Pulmonary artery endothelial cell (primary cell): ENCODE measurements around the gene ARSB. TPM values are rescaled to one million over a fixed set of nuclear protein-coding genes. Genes with fewer than 3 reads are reported as not detected.
A peak's percentile ranks its signal among the peaks of the same experiment; 100 is the strongest.
"Not testable (repeated sequence)": the region's sequence is repeated elsewhere in the genome, so short reads cannot be mapped to it uniquely, and the experiment has no call there.

Source experiments
- DNase-seq: peaks from one replicate; pipeline ENCODE4 v3.0.0-alpha.2; 2011; ENCODE audit warnings: low read depth, low spot score
- total RNA-seq: library from RNA; depleted of rRNA; stranded (reverse); fragments of >200 nt; gene quantifications from 2 replicates; pipeline ENCODE4 v1.2.3, GENCODE V29; 2014

ARSB gene
- total RNA-seq, 1 donor from 2014 or later: 10.4 TPM

DNA sequence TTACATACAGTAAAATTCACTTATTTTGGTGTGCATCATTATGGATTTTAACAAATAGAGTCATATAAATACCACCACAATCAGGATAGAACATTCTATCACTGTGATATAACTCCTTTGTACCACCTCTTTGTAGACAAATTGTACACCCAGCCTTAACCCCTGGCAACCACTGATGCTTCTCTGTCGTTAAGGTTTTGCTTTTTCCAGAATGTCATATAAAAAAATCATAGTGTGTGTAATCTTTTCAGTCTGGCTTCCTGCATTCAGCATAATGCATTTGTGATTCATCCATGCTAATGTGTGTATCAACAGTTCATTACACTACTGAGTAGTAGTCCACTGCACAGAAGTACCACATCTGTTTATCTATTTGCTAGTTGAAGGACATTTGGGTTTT is 81.2 kb downstream of the ARSB start:
- DNase-seq: no peak

DNA sequence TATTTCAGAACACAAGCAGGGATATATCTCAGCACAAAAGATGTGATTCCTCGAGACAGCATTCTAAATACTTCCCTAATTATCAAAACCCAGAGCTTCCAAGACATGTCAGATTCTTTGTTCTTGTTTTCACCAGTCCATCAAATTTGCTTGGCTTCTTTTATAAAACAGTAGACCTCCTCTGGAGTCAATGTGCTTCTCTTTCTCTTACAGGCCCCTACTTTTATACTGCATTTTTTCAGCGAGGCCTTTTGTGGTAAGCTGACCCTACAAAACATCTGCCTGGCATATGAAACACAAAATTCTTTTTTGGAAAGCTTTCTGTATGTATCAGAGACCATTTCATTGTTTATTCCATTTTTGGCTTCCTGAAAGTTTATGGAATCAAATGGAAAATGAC is 81.8 kb downstream of the ARSB start:
- DNase-seq: no peak

DNA sequence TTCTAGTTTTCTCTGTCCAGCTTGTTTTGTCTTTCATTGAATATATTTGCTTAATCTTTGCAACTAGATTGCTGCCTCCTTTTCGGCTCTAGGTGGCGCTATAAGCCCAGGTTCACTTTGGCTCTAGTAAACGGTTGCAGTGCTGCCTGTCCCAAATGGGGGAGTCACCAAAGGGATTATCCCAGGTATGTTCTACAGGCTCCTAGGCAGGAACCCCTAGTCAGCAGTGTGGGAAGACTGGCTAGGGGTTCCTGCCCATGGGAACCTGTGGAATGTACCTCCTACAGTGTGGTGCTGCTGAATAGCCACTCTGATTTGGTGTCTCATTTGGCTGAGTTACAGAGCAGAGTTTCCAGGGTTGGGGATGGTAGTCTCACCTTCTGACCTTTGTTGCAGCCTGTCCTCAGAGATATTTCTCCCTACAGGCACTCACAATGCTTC is 85.2 kb downstream of the ARSB start:
- DNase-seq: no peak

DNA sequence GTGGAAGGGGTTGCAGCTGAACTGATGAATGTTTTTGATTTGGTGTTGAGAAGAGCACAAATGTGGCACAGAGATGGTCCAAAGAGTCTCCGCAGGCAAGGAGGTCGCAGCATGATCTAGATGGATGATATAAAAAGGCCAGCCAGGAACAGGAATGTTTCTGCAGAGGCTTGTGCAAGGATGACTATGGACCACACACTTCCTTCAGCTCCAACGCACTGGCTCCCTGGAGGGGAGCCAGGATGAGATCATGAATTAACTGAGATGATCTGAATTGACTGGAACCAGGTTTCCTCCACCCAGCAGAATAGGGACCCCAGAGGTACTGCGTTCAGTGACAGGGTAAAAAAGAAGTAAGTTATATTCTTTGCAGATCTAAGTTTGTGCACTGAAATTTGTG is 89.0 kb downstream of the ARSB start:
- no peak for DNase-seq

DNA sequence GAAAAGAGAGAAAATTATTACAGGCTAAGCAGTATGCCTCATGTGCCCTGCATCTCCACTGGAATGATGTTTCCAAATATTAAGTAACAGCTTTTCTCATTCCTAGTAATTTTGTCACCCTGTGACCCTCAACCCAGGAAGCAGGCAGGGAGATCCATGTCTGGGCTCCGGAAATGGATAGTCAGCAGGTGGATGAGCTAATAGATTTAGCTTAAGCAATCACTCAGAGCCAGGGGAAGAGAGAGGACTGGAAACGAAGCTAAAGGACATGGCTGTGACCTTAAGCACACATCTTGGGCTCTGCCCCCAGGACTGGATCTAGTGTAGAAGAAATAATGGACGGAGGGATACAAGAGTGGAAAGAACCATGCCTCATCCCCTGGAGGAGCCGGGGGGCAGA is 89.5 kb downstream of the ARSB start:
- DNase-seq: no peak

DNA sequence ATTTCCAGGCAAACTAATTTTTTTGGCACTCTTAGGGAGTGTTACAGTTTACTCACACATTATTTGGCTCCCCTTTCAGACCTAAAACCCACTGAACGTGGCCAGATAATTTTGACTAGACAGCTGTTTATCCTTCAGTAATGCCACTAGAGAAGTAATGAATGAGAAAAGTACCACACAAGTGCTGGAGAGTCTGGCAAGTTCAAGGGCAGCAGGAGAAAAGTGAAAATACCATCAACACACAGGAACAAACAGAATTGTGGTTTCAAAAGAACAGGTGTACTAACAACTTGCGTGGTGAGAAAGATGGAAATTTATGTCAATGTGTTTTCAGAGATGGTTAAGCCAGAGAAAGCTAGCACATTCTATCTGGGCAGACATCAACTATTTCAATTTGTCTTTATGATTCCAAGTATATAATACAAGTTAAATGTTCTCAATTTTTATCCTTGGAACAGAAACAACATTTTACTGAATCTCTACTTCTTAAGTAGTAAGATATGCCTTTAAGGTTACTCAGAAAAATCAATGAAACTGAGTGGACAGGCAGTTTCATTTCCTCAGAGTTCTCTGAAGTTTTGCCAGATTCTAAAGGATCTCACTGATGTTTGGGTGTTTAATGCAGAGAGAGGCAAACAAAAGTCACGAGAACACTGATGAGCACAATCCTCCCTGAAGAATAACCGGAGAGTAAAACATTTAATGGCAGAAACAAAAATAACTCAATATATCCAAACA is 91.0 kb downstream of the ARSB start:
- DNase-seq: no peak

GRCh38 chr5:78890667-78891379 is 94.3 kb downstream of the ARSB start:
- DNase-seq: no peak

DNA sequence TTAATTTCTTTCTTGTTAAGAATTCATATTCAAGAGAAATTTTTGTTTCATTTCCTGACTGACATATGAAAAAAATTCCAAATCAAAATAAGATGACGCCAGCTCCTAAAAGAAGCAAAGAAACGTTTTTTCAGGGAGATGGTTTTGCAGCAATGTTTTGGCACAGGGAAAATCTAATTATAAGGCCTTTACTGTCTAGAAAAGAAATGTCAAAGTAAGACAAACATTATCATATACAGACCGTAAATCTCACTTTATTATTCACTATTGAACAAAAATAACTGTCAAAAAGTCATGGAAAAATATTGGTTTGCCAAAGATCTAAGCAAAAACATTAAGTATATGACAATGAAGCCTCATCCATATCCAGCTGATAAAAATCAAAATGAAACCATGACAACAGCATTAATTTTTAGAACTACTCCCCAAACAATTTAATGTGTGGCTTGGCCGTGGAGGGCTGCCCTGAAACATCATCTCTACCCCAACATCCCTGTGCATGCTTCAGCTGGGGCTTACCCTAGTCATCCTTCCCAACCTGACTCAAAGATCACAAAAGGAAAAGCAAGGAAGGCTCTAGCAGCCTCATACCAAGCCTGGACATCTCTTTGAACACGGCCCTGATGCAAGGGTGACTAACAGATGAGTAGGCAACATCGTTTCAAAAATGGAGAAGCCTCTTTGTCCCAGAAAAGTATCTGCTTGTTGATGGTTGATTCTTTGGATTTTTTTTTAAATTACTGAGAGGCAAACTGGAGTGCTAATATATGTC is 95.6 kb downstream of the ARSB start:
- no peak for DNase-seq

GRCh38 chr5:78888580-78889368 is 96.3 kb downstream of the ARSB start:
- DNase-seq: no peak

DNA sequence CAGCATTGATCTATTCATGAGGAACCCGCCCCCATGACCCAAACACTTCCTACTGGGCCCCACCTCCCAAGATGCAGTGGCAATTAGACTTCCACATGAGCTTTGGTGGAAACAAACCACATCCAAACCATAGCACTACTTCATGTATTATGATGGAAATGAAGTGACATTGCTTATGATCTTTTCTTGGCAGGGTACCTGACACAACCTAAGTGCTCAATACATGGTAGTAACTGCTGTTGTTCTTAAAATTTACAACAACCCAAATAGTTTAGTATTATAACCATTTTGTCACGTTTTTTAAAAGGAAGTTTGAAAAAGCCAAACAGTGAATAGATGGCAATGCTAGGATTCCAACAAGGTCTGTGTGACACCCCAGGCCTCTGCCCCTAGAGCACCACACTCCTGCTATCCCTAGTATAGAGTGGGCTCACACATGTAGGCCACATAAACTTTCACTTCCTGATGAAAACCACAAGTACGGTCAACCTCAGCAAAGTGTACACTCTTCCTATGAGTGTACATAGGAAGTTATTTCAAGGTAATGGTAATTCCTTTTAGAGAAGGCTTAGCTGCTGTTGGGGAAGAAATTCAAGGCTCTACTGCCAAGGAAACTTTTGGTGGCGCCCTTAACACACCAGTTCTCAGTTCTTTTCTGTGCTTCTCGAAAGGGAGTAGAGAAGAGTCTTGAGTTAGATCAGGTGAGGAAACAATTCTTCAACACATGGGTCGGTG is 97.6 kb downstream of the ARSB start:
- no peak for DNase-seq

GRCh38 chr5:78886341-78887230 is 98.5 kb downstream of the ARSB start:
- no peak for DNase-seq

GRCh38 chr5:78881884-78882283 is 103.2 kb downstream of the ARSB start:
- no peak for DNase-seq

- no peak for DNase-seq
Observed at GRCh38 chr5:78879516-78879915, 105.6 kb downstream of the ARSB start.

GRCh38 chr5:78866076-78866475 is 119.0 kb downstream of the ARSB start:
- not testable (repeated sequence) for DNase-seq

- DNase-seq: no peak
Observed at GRCh38 chr5:78858364-78858763, 126.7 kb downstream of the ARSB start.

DNA sequence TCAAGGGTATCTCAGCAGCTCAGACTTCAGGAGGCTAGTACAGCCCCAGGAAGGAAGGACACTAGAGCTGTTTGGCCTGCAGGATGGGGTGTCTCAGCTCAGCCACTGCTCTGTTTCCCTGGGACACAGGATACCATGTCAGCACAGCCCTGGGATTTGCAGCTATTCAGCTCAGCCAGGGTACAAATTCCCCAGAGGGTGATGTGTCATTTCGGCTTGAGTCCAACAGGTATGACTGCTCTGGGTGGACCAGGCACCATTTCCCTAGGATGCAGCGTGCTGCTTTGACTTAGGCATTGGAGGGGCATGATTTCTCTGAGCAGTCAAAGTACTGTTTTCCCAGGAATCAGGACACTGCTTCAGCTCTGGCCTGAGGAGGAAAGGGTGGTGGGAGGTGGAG is 130.1 kb downstream of the ARSB start:
- no peak for DNase-seq

GRCh38 chr5:78851891-78852290 is 133.2 kb downstream of the ARSB start:
- not testable (repeated sequence) for DNase-seq

DNA sequence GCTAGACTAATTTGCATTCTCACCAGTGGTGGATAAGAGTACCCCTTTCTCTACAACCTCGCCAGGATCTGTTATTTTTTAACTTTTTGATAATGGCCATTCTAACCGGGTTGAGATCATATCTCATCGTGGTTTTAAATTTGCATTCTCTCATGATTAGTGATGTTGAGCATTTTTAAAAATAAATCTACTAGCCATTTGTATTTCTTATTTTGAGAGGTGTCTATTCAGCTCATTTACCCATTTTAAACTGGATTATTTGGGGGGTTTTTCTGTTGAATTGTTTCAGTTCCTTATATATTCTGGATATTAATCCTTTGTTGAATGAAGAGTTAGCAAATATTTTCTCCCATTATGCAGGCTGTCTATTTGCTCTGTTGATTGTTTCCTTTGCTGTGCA is 139.6 kb downstream of the ARSB start:
- no peak for DNase-seq

- DNase-seq: no peak
Observed at GRCh38 chr5:78843436-78843835, 141.7 kb downstream of the ARSB start.

DNA sequence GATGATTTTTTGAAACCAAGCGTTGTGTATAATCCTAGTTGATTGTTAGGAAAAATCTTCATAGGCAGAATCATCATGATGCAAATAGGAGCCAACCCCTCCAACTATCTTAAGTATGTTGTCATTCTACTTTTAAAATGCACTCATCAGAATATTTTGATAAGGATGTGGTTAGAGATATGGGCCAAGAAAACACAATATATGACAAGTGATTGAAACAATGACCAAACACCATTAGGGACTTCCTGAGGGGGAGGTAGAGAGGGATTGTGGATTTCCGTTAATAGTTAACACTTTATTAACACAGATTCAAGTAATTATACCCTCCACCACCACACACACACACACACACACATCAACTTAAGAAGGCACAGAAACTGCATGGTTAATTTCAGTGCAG is 143.3 kb downstream of the ARSB start:
- DNase-seq: peak; percentile 20
